GM12878 (cell line): ENCODE data around the gene SPHK2. TPM values are rescaled to one million over a fixed set of nuclear protein-coding genes. Genes with fewer than 3 reads are reported as not detected.

Experiments
- ATAC-seq: fragments of 200-7000 bp; cut with Tn5 transposase; 3 replicates; pipeline ENCODE4 v1.9.1; 2020; ENCODE audit warnings: mild to moderate bottlenecking, moderate library complexity
- BruUV-seq: library from RNA; stranded (reverse); fragments of 400-500 nt; replicated peaks from 2 replicates; lab custom pipeline; 2021; lab: Mats Ljungman, UMichigan
- CTCF ChIA-PET: fragments of 300-600 bp; sonication (Branson Sonifier 250); formaldehyde crosslinking; extraction: SDS; loops from one replicate; lab custom pipeline; 2021; ENCODE audit warnings: inconsistent platforms; lab: Yijun Ruan, JAX
- POLR2A ChIA-PET: fragments of 350-600 bp; formaldehyde crosslinking; extraction: SDS; loops from one replicate; lab custom pipeline; 2021; ENCODE audit warnings: inconsistent platforms; lab: Charles Lee
- RAD21 ChIA-PET: fragments of 300-600 bp; sonication (Branson Sonifier 250); formaldehyde crosslinking; loops from one replicate; lab custom pipeline; 2023; ENCODE audit warnings: antibody characterized with exemption; ENCODE audit not compliant: unreplicated experiment; lab: Charles Lee
- SMC1A ChIA-PET: fragments of 300-600 bp; sonication (Branson Sonifier 250); formaldehyde crosslinking; loops from one replicate; lab custom pipeline; 2023; ENCODE audit not compliant: unreplicated experiment, uncharacterized antibody; lab: Charles Lee
- DNase-seq: peaks from one replicate; pipeline ENCODE4 v3.0.0-alpha.2; 2011; ENCODE audit warnings: low read depth, low spot score
- FAIRE-seq: peaks from 3 replicates; lab custom pipeline; 2011; peaks lifted over from hg19 to GRCh38; lab: Jason Lieb, UNC
- H2AFZ ChIP-seq: 2 replicates; pipeline ENCODE4 v1.6.0; 2011; ENCODE audit warnings: low read depth, low read length, control low read depth; ENCODE audit not compliant: control insufficient read depth
- H3K27ac ChIP-seq: 2 replicates; pipeline ENCODE4 v1.5.1; 2011; ENCODE audit warnings: control low read depth; ENCODE audit not compliant: control insufficient read depth, insufficient read depth
- H3K27me3 ChIP-seq, 2 experiments: replicated peaks in 1 of 2; 2 replicates each; pipeline versions ENCODE4 v1.6.0 to v1.6.1; 2011; ENCODE audit warnings: low read length in 1 of 2; ENCODE audit not compliant: control insufficient read depth in 2 of 2, insufficient read depth in 2 of 2
- H3K36me3 ChIP-seq, 2 experiments: 2 replicates each; pipeline ENCODE4 v1.5.1; 2011; ENCODE audit warnings: low read length in 1 of 2; ENCODE audit not compliant: control insufficient read depth in 2 of 2, insufficient read depth in 2 of 2
- H3K4me1 ChIP-seq: 2 replicates; pipeline ENCODE4 v1.6.1; 2011; ENCODE audit warnings: mild to moderate bottlenecking, low read length, moderate library complexity, mixed read lengths; ENCODE audit not compliant: control insufficient read depth, insufficient read depth
- H3K4me2 ChIP-seq: 2 replicates; pipeline ENCODE4 v1.6.0; 2011; ENCODE audit warnings: control low read depth; ENCODE audit not compliant: control insufficient read depth, insufficient read depth
- H3K4me3 ChIP-seq: fragments of 200-600 bp; sonication (generic); 2 replicates; pipeline ENCODE4 v1.5.1; 2016
- H3K79me2 ChIP-seq: 2 replicates; pipeline ENCODE4 v1.6.0; 2011; ENCODE audit warnings: low read length; ENCODE audit not compliant: control insufficient read depth, insufficient read depth
- H3K9ac ChIP-seq: 2 replicates; pipeline ENCODE4 v1.8.0; 2011; ENCODE audit warnings: low read length, control low read depth, mixed read lengths; ENCODE audit not compliant: control insufficient read depth, insufficient read depth
- H3K9me3 ChIP-seq: replicated peaks from 3 replicates; pipeline ENCODE4 v1.5.1; 2011; ENCODE audit warnings: mild to moderate bottlenecking, low read length; ENCODE audit not compliant: control insufficient read depth, insufficient read depth
- H4K20me1 ChIP-seq: 2 replicates; pipeline ENCODE4 v1.6.0; 2011; ENCODE audit not compliant: control insufficient read depth, insufficient read depth
- BCL11A ChIP-seq: IDR thresholded peaks from 2 replicates; pipeline ENCODE4 v1.6.1; 2011; ENCODE audit warnings: low read depth, low read length
- FOXK2 ChIP-seq: fragments of 450-650 bp; IDR thresholded peaks from 2 replicates; pipeline ENCODE4 v1.6.1; 2017; ENCODE audit warnings: mild to moderate bottlenecking, moderate library complexity
- MTA2 ChIP-seq: fragments of 450-650 bp; IDR thresholded peaks from 2 replicates; pipeline ENCODE4 v1.6.1; 2016; ENCODE audit warnings: low read depth, mild to moderate bottlenecking, moderate library complexity
- MTA3 ChIP-seq: IDR thresholded peaks from 2 replicates; pipeline ENCODE4 v1.6.1; 2012; ENCODE audit warnings: low read length, inconsistent platforms, borderline replicate concordance
- NFXL1 ChIP-seq: fragments of 450-650 bp; IDR thresholded peaks from 2 replicates; pipeline ENCODE4 v1.6.1; 2017; ENCODE audit warnings: antibody characterized with exemption, mild to moderate bottlenecking, borderline replicate concordance
- POLR2AphosphoS5 ChIP-seq: IDR thresholded peaks from 2 replicates; pipeline ENCODE4 v1.6.1; 2011; ENCODE audit warnings: mild to moderate bottlenecking, low read length, inconsistent platforms
- RBBP5 ChIP-seq: fragments of 200-600 bp; sonication (generic); conservative IDR thresholded peaks from 2 replicates; pipeline ENCODE4 v1.6.1; 2016
- SKIL ChIP-seq: fragments of 450-650 bp; IDR thresholded peaks from 2 replicates; pipeline ENCODE4 v1.6.1; 2017; ENCODE audit warnings: mild to moderate bottlenecking, low read depth, inconsistent platforms; ENCODE audit not compliant: poor library complexity, severe bottlenecking
- SPI1 ChIP-seq: IDR thresholded peaks from 2 replicates; pipeline ENCODE4 v1.6.1; 2011; ENCODE audit warnings: low read depth, mild to moderate bottlenecking, low read length, moderate library complexity, borderline replicate concordance; ENCODE audit not compliant: insufficient read depth
- STAT1 ChIP-seq: fragments of 450-650 bp; conservative IDR thresholded peaks from 2 replicates; pipeline ENCODE4 v1.6.1; 2014; ENCODE audit warnings: antibody characterized with exemption, mild to moderate bottlenecking
- WRNIP1 ChIP-seq: IDR thresholded peaks from 2 replicates; pipeline ENCODE4 v1.6.1; 2011; ENCODE audit warnings: low read depth, low read length, improper control_type of control experiment, borderline replicate concordance
- ZNF207 ChIP-seq: fragments of 450-650 bp; IDR thresholded peaks from 2 replicates; pipeline ENCODE4 v1.6.1; 2014; ENCODE audit warnings: antibody characterized with exemption, mild to moderate bottlenecking, borderline replicate concordance
- ZNF274 ChIP-seq: IDR thresholded peaks from one replicate; pipeline ENCODE4 v1.8.0; 2011; ENCODE audit not compliant: insufficient read length, insufficient read depth
- WGBS: methylation state at CpG from one replicate; pipeline ENCODE4 v1.1.6; 2016; ENCODE audit warnings: low lambda C conversion rate; ENCODE audit not compliant: insufficient replicate concordance, insufficient coverage; ENCODE audit errors: missing lambda C conversion rate; 5-methylcytosine and 5-hydroxymethylcytosine counted together
- in situ Hi-C: fragments of 300-500 bp; cut with MboI; formaldehyde crosslinking; loops from 9 replicates; pipeline ENCODE4 v1.14.3; 2018; ENCODE audit warnings: mixed read lengths
- intact Hi-C: fragments of 100-400 bp; cut with micrococcal nuclease; formaldehyde crosslinking; loops from one replicate; pipeline ENCODE4 v1.14.2; 2022; ENCODE audit not compliant: unreplicated experiment
- polyA plus RNA-seq, 11 experiments: library from polyadenylated mRNA; depleted of rRNA in 4 of 11; unstranded in 6 of 11; stranded (reverse) in 5 of 11; fragments of >200 nt; fragmentation: Nextera tagmentation in 4 of 11; fragmentation: Illumina TruSeq in 1 of 11; extraction: Ambion mirVana in 4 of 11; extraction: Trizol in 1 of 11; gene quantifications; 1 replicate in 1 of 11; 2 replicates in 10 of 11; pipeline versions ENCODE4 v1.2.1 to v1.2.3, GENCODE V29; 2011 to 2016; ENCODE audit warnings: inconsistent platforms in 2 of 11, missing spikeins in 2 of 11, low read depth in 1 of 11
- total RNA-seq, 4 experiments: library from RNA; depleted of rRNA in 3 of 4; stranded (reverse); fragments of >200 nt in 3 of 4; fragmentation: Illumina TruSeq in 1 of 4; extraction: Trizol in 1 of 4; gene quantifications; 2 replicates each; pipeline versions ENCODE4 v1.2.1 to v1.2.3, GENCODE V29; 2013 to 2021
- TF ChIP-seq, protein P1 (sequence below): fragments of 150-350 bp; IDR thresholded peaks from 2 replicates; pipeline ENCODE4 v1.6.1; 2016; ENCODE audit warnings: low read depth, low read length
- TF ChIP-seq, protein P2 (sequence below): fragments of 450-650 bp; IDR thresholded peaks from 2 replicates; pipeline ENCODE4 v1.6.1; 2017; ENCODE audit warnings: mild to moderate bottlenecking, moderate library complexity

Gene SPHK2
- total and polyA plus RNA-seq, 10 of the 15 experiments (the other 5 are each of a cell fraction or from before 2014, with no cell fraction given) = 0.37 to 40.5 (median 11.2) TPM

DNA sequence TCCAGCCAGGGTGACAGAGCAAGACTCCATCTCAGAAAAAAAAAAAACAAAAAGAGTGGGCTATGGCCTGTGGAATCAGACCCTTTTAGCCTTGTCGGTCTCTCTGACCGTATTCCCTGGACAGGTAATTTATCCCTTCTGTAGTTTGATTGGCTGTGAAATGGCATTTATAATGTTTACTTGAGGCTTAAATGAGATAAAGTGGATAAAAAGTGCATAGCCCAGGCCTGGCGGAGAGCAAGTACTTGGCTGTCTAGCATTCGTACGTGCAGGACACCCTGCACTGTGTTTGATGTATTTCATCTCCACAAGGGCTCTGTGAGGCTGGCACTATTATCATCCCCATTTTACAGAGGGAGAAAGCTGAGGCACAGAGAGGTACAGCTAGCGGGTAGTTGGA lies 46.5 kb downstream of the SPHK2 start (continued):
- TF ChIP-seq, protein P1, sequence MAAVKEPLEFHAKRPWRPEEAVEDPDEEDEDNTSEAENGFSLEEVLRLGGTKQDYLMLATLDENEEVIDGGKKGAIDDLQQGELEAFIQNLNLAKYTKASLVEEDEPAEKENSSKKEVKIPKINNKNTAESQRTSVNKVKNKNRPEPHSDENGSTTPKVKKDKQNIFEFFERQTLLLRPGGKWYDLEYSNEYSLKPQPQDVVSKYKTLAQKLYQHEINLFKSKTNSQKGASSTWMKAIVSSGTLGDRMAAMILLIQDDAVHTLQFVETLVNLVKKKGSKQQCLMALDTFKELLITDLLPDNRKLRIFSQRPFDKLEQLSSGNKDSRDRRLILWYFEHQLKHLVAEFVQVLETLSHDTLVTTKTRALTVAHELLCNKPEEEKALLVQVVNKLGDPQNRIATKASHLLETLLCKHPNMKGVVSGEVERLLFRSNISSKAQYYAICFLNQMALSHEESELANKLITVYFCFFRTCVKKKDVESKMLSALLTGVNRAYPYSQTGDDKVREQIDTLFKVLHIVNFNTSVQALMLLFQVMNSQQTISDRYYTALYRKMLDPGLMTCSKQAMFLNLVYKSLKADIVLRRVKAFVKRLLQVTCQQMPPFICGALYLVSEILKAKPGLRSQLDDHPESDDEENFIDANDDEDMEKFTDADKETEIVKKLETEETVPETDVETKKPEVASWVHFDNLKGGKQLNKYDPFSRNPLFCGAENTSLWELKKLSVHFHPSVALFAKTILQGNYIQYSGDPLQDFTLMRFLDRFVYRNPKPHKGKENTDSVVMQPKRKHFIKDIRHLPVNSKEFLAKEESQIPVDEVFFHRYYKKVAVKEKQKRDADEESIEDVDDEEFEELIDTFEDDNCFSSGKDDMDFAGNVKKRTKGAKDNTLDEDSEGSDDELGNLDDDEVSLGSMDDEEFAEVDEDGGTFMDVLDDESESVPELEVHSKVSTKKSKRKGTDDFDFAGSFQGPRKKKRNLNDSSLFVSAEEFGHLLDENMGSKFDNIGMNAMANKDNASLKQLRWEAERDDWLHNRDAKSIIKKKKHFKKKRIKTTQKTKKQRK = no peak
- no peak for TF ChIP-seq WRNIP1
- no peak for TF ChIP-seq ZNF207
- TF ChIP-seq MTA3 = no peak
- TF ChIP-seq RBBP5 = no peak

- DNase-seq (no peak), FAIRE-seq (no peak), ATAC-seq (no peak)
- no TSS peak for BruUV-seq
- Histone ChIP-seq H3K4me2 (no peak overlapping the region), H4K20me1 (no peaks in the 10 kb centered on the region), H3K27me3 (no peaks in the 10 kb centered on the region), H3K4me3 (no peak overlapping the region), H3K4me1 (no peaks in the 10 kb centered on the region), H2AFZ (no peak overlapping the region), H3K36me3 (no peaks in the 10 kb centered on the region), H3K9ac (no peak overlapping the region), H3K79me2 (no peaks in the 10 kb centered on the region), H3K27ac (no peak overlapping the region), H3K9me3 (no peaks in the 10 kb centered on the region; the same call in 2 of the 3 replicates)
- ChIA-PET RAD21 (no interaction called here), SMC1A (no interaction called here), POLR2A (interaction anchor here (0.6 kb wide), 1 partner anchor 1096 kb away, joined by 3 read pairs; no protein-coding TSS in a partner anchor), CTCF (no interaction called here)
- 5% methylated on average over 3 of the region's 3 CpGs for WGBS
- in situ Hi-C loops = no loop called here
- intact Hi-C loops = no loop called here
- TF ChIP-seq SKIL (no peak), SPI1 (no peak), STAT1 (no peak), ZNF274 (no peak), POLR2AphosphoS5 (no peak), NFXL1 (no peak), BCL11A (no peak), MTA2 (no peak), FOXK2 (no peak)
- TF ChIP-seq, protein P2, sequence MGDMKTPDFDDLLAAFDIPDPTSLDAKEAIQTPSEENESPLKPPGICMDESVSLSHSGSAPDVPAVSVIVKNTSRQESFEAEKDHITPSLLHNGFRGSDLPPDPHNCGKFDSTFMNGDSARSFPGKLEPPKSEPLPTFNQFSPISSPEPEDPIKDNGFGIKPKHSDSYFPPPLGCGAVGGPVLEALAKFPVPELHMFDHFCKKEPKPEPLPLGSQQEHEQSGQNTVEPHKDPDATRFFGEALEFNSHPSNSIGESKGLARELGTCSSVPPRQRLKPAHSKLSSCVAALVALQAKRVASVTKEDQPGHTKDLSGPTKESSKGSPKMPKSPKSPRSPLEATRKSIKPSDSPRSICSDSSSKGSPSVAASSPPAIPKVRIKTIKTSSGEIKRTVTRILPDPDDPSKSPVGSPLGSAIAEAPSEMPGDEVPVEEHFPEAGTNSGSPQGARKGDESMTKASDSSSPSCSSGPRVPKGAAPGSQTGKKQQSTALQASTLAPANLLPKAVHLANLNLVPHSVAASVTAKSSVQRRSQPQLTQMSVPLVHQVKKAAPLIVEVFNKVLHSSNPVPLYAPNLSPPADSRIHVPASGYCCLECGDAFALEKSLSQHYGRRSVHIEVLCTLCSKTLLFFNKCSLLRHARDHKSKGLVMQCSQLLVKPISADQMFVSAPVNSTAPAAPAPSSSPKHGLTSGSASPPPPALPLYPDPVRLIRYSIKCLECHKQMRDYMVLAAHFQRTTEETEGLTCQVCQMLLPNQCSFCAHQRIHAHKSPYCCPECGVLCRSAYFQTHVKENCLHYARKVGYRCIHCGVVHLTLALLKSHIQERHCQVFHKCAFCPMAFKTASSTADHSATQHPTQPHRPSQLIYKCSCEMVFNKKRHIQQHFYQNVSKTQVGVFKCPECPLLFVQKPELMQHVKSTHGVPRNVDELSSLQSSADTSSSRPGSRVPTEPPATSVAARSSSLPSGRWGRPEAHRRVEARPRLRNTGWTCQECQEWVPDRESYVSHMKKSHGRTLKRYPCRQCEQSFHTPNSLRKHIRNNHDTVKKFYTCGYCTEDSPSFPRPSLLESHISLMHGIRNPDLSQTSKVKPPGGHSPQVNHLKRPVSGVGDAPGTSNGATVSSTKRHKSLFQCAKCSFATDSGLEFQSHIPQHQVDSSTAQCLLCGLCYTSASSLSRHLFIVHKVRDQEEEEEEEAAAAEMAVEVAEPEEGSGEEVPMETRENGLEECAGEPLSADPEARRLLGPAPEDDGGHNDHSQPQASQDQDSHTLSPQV = no peak
Observed at GRCh38 chr19:48668332-48668731, 49.0 kb downstream of the SPHK2 start.
